HG03521 (cell line): ENCODE measurements around the gene PRR23A.

Experiments used
- ATAC-seq: cut with Tn5 transposase; IDR thresholded peaks from one replicate; pipeline ENCODE4 v1.9.1; 2021; ENCODE audit warnings: mild to moderate bottlenecking, moderate library complexity; ENCODE audit not compliant: unreplicated experiment

The PRR23A gene

DNA sequence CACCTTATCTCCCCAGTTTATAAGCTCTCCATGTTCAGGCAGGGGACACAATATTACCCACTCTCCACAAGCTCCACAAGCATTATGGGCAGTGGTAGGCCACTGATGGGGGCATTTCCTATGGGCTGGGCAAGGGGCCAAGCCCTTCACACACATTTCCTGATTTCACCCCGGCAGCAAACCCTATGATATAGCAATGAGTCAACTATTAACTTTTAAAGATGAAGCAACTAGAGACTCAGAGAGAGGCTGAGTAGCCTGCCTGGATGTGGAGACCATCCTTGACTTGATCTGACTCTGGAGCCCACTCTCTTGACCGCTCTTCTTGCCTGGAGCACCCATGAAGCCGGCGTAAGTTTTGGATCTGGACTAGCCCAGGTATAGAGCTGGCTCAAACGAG, 31.6 kb downstream of the PRR23A start:
- ATAC-seq, result no peak

GRCh38 chr3:138972941-138973340, 33.1 kb downstream of the PRR23A start:
- ATAC-seq, result no peak

DNA sequence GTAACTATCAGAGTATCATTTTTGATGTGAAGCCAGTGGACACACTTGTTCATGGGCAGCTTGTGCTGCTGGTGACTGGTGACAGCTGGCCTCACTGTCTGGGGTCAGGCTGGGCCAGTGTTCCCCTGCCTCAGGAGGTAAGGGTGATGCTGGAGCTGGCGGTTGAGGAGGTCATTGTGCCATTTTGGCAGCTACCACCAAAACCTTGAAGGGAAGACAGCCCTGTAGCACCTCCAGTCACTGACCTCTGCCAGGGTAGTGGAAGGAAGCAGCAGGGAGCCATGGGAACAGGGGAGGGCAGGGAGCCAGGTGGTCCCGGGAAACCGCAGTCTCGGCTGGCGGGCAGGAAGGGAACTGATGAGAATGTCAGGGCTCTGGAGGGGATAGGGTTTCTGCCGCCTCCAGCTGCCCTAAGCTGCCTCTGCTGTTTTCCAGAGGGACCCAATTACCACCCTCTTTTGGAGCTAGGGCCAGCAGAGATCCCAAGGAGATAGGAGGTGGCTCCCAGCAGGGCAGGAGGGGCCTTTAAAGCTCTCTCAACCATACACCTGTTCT, 34.2 kb downstream of the PRR23A start:
- ATAC-seq, result no peak

GRCh38 chr3:138964923-138965322, 41.1 kb downstream of the PRR23A start:
- ATAC-seq, result no peak

GRCh38 chr3:138964264-138964663, 41.8 kb downstream of the PRR23A start:
- ATAC-seq, result no peak

DNA sequence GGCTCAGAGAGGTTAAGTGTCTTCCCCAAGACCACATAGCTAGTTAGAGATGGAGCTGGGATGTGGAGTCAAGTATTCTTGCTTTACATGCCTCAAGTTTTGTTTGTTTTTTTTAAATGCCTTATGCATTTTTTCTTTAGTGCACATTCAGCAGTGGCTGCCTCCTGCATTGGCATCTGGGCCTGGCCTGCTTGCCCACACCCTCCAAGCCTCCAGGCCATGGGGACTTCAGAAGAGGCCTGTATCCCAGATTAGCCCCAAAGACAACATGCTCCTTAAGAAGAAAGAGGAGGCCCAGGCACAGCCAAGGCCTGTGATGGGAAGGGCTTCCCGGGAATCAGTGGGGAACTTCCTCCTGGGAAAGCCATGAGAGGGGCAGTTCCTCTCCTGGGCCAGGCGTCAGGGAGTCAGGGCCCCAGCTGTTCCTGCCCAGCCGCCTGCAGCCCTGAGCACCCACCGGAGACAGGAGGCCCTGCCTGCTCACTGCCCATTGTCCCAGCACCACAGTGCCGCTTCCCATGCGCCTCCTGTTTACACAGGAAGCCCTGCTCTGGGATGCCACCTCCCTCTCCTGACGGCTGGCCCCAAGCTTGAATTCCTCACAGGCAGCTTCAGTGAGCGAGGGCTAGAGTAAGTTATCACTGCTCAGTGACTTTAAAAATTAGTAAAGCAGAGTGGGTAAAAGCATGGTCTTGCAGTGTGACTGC, 43.1 kb downstream of the PRR23A start:
- ATAC-seq, result no peak

- no peak for ATAC-seq
Observed at GRCh38 chr3:138960417-138960852, 45.6 kb downstream of the PRR23A start.
